AG08396 (cell line): ENCODE measurements around the gene MS4A5.
"Not testable (repeated sequence)": the region's sequence is repeated elsewhere in the genome, so short reads cannot be mapped to it uniquely, and the experiment has no call there.

Experiments
- DNase-seq: peaks from one replicate; pipeline ENCODE4 v3.0.0; 2012; ENCODE audit warnings: low spot score, mixed read lengths

MS4A5 gene

GRCh38 chr11:60429272-60429671 is at the start of gene MS4A5:
MS4A5 (plus strand) TSS chr11:60429572; CDS start chr11:60429675, 103 bp downstream.
- no peak for DNase-seq

- DNase-seq, result no peak
Measured at GRCh38 chr11:60389279-60389910, 40.0 kb upstream of the MS4A5 start.

- DNase-seq, result no peak
Measured at GRCh38 chr11:60390419-60390818, 39.0 kb upstream of the MS4A5 start.

- no peak for DNase-seq
Measured at GRCh38 chr11:60392361-60392760, 37.0 kb upstream of the MS4A5 start.

- no peak for DNase-seq
Measured at GRCh38 chr11:60393016-60393415, 36.4 kb upstream of the MS4A5 start.

GRCh38 chr11:60394666-60395380 is 34.5 kb upstream of the MS4A5 start:
- no peak for DNase-seq

GRCh38 chr11:60396382-60396781 is 33.0 kb upstream of the MS4A5 start, which contains the start of gene MS4A14:
MS4A14 (plus strand) TSS chr11:60396459; CDS start chr11:60396579, 120 bp downstream.
- DNase-seq, result no peak

GRCh38 chr11:60396799-60397198 is 32.6 kb upstream of the MS4A5 start:
- no peak for DNase-seq

- no peak for DNase-seq
Measured at GRCh38 chr11:60420015-60420414, 9.4 kb upstream of the MS4A5 start.

GRCh38 chr11:60422609-60423008 is 6.8 kb upstream of the MS4A5 start:
- no peak for DNase-seq

GRCh38 chr11:60428517-60428916 is 855 bp upstream of the MS4A5 start:
- DNase-seq, result no peak

GRCh38 chr11:60431251-60431650 is 1.9 kb downstream of the MS4A5 start:
- no peak for DNase-seq

- no peak for DNase-seq
Measured at GRCh38 chr11:60433401-60433800, 4.0 kb downstream of the MS4A5 start.

GRCh38 chr11:60447070-60447469 is 17.7 kb downstream of the MS4A5 start:
- DNase-seq, result no peak

- DNase-seq, result no peak
Measured at GRCh38 chr11:60447846-60448245, 18.5 kb downstream of the MS4A5 start.

GRCh38 chr11:60451185-60451584 is 21.8 kb downstream of the MS4A5 start:
- DNase-seq, result not testable (repeated sequence)

GRCh38 chr11:60454212-60454611 is 24.8 kb downstream of the MS4A5 start:
- no peak for DNase-seq

GRCh38 chr11:60455531-60456042 is 26.2 kb downstream of the MS4A5 start, which contains the start of gene MS4A1:
MS4A1 (plus strand) TSS chr11:60455847; CDS start chr11:60462375, 6,528 bp downstream.
- DNase-seq, result no peak

GRCh38 chr11:60457576-60457975 is 28.2 kb downstream of the MS4A5 start:
- no peak for DNase-seq

GRCh38 chr11:60459345-60459744 is 30.0 kb downstream of the MS4A5 start:
- DNase-seq, result no peak

GRCh38 chr11:60468829-60469228 is 39.5 kb downstream of the MS4A5 start:
- no peak for DNase-seq

GRCh38 chr11:60469723-60470122 is 40.4 kb downstream of the MS4A5 start:
- no peak for DNase-seq

GRCh38 chr11:60477035-60477445 is 47.7 kb downstream of the MS4A5 start:
- DNase-seq, result no peak
